ENCODE measurements around the gene CDK10. TPM values are rescaled to one million over a fixed set of nuclear protein-coding genes. Genes with fewer than 3 reads are reported as not detected.
"Not testable (repeated sequence)": the region's sequence is repeated elsewhere in the genome, so short reads cannot be mapped to it uniquely, and the experiment has no call there.

Gene CDK10
- total and polyA plus RNA-seq, 9 of the 15 experiments (the other 6 are each of a cell fraction or from before 2014, with no cell fraction given), result 2.0 to 85.1 (median 40.1) TPM

GRCh38 chr16:89667000-89667399, 19.5 kb upstream of the CDK10 start:
- H3K4me2 ChIP-seq (ENCODE audit: insufficient read depth, low read length); H4K20me1 ChIP-seq (replicated peaks; ENCODE audit: control insufficient read depth, insufficient read depth, low read length); H2AFZ ChIP-seq (ENCODE audit: low read depth, low read length); H3K4me3 ChIP-seq; H3K9me3 ChIP-seq (replicated peaks; ENCODE audit: control insufficient read depth, insufficient read depth, low read depth, low read length); in situ Hi-C loops (cut with MboI); POLR2A ChIA-PET; H3K9me1 ChIP-seq (ENCODE audit: control insufficient read depth, insufficient read depth, low read length); BruUV-seq (replicated peaks); H3K27ac ChIP-seq (ENCODE audit: extremely low read depth, low read depth, low read length); H3K27me3 ChIP-seq (ENCODE audit: control insufficient read depth in 2 of 2, insufficient read depth in 2 of 2, low read length in 2 of 2); H3K9ac ChIP-seq (ENCODE audit: insufficient read depth in 1 of 2, low read depth in 2 of 2, low read length in 2 of 2); H3K79me2 ChIP-seq (ENCODE audit: control insufficient read depth, insufficient read depth, low read length): not testable (repeated sequence)
- ATAC-seq (peak; percentile 46; the same call in 1 of the 3 replicates), FAIRE-seq (peak; percentile 75), DNase-seq (ENCODE audit: extremely low read depth in 1 of 4, low spot score in 3 of 4) (peak in 1 of 4 experiments; percentile 68)
- intact Hi-C loops (cut with micrococcal nuclease), result loop anchor here (2.0 kb wide), 1 partner anchor 92 kb away; the partner anchor contains the start of gene CPNE7
- H3K36me3 ChIP-seq (ENCODE audit: control insufficient read depth, insufficient read depth, low read length), result peaks cover 19% of the 10 kb centered on the region; the same call in 2 of the 3 replicates
- H3K4me1 ChIP-seq (replicated peaks in 1 of 2; ENCODE audit: control insufficient read depth in 2 of 2, insufficient read depth in 2 of 2, low read length in 2 of 2), result peaks cover 3 to 19% of the 10 kb centered on the region in 2 experiments; a peak in 3 of 5 replicates
- TF ChIP-seq STAG1 (CRISPR knock-in tag; IDR thresholded peaks at IDR 0.05; ENCODE audit: borderline replicate concordance) (peak; percentile 27; the same call in 1 of the 2 replicates), CTCF (IDR thresholded peaks at IDR 0.05 in 2 of 3, conservative IDR thresholded peaks at IDR 0.05 in 1 of 3; ENCODE audit: insufficient read depth in 2 of 3, low read depth in 1 of 3, low read length in 3 of 3) (peak; percentile 54 to 65 (median 58)), CBX5 (IDR thresholded peaks at IDR 0.05; ENCODE audit: borderline replicate concordance, low read depth) (0 out of 2 replicates have a peak, but pooled peaks have one; percentile 62), RAD21 (CRISPR knock-in tag; conservative IDR thresholded peaks at IDR 0.05 in 1 of 2, IDR thresholded peaks at IDR 0.05 in 1 of 2) (0 out of 4 replicates have a peak, but pooled peaks of 1 of the 2 experiments have one; percentile 16), SMC3 (conservative IDR thresholded peaks at IDR 0.05; ENCODE audit: insufficient read depth, low read depth, low read length) (peak; percentile 27)
- TF ChIP-seq, protein P1, sequence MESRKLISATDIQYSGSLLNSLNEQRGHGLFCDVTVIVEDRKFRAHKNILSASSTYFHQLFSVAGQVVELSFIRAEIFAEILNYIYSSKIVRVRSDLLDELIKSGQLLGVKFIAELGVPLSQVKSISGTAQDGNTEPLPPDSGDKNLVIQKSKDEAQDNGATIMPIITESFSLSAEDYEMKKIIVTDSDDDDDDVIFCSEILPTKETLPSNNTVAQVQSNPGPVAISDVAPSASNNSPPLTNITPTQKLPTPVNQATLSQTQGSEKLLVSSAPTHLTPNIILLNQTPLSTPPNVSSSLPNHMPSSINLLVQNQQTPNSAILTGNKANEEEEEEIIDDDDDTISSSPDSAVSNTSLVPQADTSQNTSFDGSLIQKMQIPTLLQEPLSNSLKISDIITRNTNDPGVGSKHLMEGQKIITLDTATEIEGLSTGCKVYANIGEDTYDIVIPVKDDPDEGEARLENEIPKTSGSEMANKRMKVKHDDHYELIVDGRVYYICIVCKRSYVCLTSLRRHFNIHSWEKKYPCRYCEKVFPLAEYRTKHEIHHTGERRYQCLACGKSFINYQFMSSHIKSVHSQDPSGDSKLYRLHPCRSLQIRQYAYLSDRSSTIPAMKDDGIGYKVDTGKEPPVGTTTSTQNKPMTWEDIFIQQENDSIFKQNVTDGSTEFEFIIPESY (CRISPR knock-in tag; IDR thresholded peaks at IDR 0.05), result peak; percentile 60
- WGBS (ENCODE audit: insufficient coverage, low coverage, missing lambda C conversion rate), result 7% methylated on average over 6 of the region's 7 CpGs
- CTCF ChIA-PET (ENCODE audit: low intra/inter-chr PET ratio), result interaction anchor here (1.2 kb wide), 1 partner anchor 92 kb away, joined by 4 read pairs; no protein-coding TSS in a partner anchor
